Measurements from ENCODE around the gene UBE2L5. TPM values are rescaled to one million over a fixed set of nuclear protein-coding genes. Genes with fewer than 3 reads are reported as not detected.
"Not testable (repeated sequence)": the region's sequence is repeated elsewhere in the genome, so short reads cannot be mapped to it uniquely, and the experiment has no call there.

UBE2L5 gene
- total RNA-seq, 2 donors from 2014 or later, result not detected

DNA sequence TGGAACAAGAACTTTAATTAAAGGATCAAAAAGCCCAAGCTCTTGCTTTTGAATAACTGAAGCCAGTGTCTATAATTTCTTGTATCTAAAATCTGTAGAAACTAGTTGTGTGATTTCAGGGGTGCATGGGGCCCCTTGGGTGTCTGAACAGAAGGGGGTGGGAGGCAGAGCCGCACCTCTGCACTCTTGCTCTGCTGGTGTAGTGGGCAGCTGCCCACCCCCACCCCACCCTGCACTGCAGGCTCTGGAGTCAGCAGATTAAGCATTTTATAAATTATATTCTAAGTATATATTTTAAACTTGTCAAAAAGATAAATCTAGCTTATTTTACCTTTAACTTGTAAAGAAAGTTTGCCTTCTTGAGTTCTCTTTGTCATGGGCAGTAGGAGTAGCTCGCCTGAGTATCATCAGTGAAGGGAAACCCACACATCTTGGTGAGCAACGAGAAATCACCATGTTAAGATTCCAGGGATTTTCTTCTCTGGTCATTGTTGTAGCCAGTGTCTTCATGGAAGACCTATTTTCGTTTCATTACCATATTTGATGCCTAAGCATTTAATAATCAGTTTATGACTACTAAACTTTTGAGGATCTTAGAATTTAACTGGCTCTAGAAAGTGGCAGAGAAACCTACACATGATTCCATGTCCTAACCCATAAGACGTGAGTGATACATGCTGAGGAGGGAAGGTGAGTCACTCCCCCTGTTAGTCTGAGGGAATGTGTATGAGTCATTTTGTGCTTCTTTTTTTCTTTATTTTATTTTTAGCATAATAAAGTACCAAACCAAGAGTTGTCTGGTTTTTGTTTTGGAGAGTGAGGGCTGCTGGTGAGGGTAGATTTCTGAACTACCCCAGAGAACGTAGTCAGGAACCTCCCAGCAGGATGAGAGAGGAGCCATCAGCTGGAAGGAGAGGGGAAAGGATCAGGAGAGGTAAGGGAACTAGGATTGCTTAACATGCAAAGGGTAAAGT, 7.7 kb downstream of the UBE2L5 start:
- peak; percentile 44 to 96 for ATAC-seq
- DNase-seq, result no peak
- intact Hi-C loops (cut with DNase I), result no loop called here

DNA sequence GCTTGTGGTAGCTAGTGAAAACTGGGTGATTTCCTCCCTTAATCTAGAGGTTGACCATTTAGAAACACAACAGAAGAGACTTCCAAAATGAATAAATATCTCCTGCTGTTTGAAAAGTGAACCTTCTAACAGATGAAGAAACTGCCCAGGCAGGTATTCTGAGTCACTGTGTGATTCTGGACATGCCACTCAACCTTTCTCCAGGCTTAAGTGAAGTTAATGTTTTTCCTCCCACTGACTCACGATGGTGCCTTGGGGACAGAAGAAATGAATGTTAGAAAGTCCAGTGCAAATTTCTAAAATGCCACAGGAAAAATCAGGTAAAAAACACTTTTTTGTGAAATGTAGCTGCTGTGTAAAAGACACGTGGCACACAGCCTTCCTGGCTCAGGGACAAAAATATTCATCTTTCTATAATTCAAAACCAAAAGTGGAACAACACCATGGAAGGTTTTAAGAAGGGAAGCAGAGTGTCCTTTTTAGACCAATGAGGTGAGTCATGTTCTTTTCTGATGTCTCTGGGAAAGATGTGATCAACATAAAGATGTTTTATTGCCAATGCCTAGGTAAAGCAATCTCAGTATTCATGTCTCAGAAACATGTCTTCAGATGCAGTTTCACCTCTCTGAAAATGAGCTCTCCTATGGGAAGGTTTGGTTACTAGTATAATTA, 9.1 kb downstream of the UBE2L5 start:
- no peak for DNase-seq
- intact Hi-C loops (cut with DNase I), result no loop called here
- peak in 1 of 2 donors; percentile 31 for ATAC-seq

DNA sequence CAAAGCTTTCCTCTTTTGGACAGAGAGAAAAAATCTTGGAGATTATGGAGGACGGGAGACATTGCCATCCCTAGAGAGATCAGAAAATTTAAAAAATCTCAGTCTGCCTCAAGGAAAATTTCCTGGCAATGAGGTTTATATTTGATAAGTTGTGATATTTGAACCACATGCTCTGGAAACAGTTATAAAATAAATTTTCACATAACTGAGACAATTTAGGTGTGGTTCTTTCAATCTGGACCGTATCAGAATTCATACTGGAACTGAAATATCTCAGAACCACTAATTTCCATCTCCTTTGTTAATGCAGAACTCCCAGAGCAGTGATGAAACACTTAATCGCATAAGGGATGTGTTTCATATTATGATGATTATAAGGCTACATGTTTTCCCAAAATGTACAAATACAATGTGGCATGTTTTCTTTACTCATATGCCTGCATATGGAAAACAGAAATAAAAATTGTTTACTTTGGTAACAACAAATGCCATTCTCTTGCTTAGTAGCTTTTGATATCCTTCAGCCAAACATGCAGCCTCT, 13.7 kb downstream of the UBE2L5 start:
- intact Hi-C loops (cut with DNase I), result no loop called here
- ATAC-seq (no peak), DNase-seq (no peak)

DNA sequence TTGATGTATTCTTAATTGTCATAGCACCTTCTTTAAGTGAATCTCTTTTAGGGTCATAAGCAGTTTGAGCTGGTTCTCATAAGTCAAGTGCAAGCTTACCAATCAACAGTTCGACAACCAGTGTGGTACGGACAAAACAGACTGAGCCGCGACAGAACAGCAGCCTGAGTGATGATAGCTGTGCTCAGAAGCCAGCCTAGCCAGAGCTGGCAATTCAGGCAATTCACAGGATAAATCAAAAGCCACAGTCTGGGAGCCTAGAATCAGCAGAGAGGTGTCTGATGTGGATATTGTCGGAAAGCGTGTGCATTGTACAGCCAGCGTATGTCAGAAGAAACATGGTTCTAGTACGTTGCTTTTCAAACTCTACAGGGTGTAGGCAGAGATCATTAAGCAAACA, 14.9 kb downstream of the UBE2L5 start:
- ATAC-seq, result no peak
- DNase-seq, result no peak
- intact Hi-C loops (cut with DNase I), result no loop called here

DNA sequence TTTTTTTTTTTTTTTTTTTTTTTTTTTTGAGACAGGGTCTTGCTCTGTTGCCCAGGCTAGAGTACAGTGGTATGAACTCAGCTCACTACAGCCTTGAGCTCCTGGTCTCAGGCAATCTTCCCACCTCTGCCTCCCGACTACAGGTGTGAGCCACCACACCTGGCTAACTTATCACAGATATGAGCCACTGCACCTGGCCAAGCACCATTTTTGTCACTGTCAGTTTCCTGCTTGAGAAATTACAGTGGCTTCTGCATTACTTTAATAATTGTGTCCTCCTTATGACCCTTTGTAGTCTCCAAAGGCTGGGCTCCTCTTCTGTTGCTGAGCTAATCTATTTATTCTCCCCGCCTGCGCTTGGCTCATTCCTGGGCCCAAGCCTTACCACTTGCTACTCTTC, 16.0 kb downstream of the UBE2L5 start:
- intact Hi-C loops (cut with DNase I), result no loop called here
- no peak for DNase-seq
- ATAC-seq, result no peak

DNA sequence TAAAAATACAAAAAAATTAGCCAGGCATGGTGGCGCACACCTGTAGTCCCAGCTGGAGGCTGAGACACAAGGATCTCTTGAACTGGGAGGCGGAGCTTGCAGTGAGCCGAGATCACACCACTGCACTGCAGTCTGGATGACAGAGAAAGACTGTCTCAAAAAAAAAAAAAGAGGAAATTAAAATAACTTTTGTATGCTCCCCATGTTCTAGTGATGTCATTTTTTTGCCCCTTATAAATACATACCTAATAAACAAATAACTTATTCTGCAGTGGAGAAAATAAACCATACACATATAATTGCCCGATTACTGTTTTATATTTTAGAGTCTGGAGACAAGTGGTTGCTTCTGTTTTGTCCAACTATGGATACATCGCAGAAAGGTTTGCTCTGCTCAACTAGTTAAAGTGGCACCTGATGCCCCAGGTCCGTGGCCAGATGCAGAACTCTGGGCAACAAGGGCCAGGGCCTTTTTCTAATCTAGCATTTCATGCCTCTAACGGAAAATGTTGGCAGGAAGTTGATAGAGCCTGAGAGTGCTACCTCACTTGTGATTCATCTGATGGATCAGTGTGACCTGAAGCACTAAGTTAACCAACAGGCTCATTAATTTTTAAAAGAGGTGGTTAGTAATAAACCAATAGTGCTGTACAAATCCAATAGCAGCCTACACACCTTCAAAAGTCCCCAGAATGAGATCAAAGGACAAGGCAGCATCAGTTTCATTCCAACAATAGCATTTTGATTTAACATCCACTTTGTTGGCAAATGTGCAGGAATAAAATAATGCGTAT, 18.8 kb downstream of the UBE2L5 start:
- intact Hi-C loops (cut with DNase I), result no loop called here
- ATAC-seq (no peak), DNase-seq (no peak)

DNA sequence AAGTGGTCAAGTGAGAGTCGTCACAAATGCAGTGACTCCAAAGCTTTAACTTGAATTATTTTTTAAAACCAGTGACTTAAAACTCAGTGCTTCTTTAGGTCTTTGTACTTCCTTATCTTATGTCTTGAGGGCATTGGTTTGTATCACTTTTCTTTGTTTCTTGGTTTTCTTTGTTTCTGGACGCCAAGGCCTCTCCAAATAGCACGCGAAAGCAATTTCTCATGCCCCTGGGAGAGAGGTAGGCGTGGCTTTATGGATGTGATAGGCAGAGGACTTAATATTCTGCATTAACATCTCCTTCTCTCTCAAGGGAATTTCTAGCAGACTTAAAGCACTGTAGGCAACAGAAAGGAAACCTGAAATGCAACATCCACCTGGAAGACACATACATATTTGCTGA, 20.6 kb downstream of the UBE2L5 start:
- intact Hi-C loops (cut with DNase I), result no loop called here
- DNase-seq, result no peak
- no peak for ATAC-seq

DNA sequence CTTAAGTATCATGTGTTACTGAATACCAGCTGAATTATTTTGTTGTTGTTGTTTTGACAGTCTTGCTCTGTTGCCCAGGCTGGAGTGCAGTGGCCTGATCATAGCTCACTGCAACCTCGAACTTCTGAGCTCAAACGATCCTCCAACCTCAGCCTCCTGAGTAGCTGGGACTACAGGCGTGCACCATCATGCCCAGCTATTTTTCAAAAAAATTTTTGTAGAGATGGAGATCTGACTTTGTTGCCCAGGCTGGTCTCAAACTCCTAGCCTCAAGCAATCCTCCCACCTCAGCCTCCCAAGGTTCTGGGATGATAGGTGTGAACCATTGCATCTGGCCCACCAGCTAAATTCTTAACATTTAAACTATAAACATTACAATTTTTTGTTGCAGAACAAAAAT, 21.2 kb downstream of the UBE2L5 start:
- intact Hi-C loops (cut with DNase I); ATAC-seq; DNase-seq: not testable (repeated sequence)

DNA sequence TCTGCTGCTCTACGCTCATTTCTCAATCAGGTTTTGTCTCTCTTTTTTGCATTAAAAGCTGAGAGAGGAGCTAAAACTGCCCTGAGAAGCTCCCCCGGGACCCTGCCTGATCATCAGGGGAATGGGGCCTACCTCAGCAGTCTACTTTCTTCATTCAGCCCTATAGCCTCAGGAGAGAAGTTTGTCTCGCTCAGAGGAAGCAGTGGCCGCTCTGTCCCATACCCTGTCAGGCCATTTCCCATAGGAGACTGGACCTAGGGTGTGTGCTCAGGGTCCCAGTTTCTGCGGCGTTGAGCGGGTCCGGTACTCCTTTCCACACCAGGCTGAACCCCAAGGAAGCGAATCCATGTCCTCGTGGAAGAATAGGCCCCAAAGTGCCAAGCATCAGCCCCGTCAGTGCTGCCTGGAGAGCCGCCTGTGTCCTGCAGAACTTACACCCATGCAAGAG, 21.7 kb downstream of the UBE2L5 start:
- intact Hi-C loops (cut with DNase I), result no loop called here
- no peak for DNase-seq
- no peak for ATAC-seq

DNA sequence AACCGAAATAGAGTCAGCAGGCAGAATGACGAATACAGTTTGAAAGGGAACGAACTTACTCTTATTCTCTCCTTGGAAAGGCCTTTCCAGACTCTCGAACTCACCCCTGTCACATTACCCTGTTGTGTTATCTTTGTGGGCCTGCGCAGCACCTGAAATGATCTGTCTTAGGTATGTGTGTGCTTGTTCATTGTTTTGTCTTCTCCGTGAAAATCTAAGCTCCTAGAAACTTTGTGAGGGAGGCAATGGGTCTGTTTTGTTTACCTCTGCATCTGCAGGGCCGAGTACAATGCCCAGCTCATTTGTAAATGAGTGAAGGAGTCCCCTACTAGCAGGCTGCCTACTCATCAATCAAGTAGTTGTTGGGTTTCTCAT, 23.8 kb downstream of the UBE2L5 start:
- intact Hi-C loops (cut with DNase I), result no loop called here
- ATAC-seq (no peak), DNase-seq (no peak)

DNA sequence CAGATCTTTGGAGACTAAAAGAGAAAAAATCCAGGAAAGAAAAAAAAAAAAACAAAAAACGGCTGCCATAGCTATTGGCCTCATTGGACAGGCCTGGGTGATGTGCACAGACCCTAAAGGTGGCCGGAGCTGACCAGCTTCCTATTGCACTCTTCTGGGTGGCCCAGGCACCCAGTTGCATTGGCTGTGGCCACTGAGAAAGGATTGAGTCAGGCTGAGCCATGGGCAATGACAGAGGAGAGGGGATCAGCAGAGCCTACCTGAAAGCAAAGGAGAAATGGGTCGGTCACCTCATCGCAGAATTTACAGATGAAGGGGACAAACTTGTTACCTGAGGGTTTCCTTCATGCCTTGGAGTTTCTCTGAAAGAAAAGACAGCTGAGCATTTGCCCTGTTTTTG, 26.1 kb downstream of the UBE2L5 start:
- DNase-seq, result no peak
- no peak for ATAC-seq
- intact Hi-C loops (cut with DNase I), result no loop called here

DNA sequence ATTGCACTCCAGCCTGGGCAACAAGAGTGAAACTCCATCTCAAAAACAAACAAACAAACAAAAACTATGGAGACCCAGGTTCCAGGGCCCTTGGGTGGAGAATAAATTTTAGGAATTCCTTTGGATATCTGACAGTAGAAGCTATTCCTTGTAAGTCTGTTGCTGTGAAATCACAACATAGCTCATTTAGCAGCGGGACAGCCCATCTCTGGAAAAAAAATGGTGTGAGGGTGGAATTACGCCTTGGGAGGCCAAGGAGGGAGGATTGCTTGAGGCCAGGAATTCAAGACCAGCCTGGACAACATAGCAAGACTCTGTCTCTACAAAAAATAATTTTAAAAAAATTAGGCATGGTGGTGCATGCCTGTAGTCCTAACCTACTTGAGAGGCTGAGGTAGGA, 27.8 kb downstream of the UBE2L5 start:
- no peak for DNase-seq
- intact Hi-C loops (cut with DNase I), result no loop called here
- ATAC-seq, result no peak

DNA sequence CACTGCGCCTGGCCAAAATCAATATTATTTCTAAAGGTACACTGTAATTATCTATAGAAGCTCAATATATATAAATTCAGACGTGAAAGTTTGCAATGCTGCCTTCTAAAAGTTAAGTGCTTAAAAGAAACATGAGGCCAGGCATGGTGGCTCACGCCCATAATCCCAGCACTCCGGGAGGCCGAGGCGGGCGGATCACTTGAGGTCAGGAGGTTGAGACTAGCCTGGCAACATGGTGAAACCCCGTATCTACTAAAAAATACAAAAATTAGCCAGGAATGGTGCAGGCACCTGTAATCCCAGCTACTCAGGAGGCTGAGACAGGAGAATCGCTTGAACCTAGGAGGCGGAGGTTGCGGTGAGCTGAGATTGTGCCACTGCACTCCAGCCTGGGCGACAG, 29.2 kb downstream of the UBE2L5 start:
- DNase-seq; ATAC-seq; intact Hi-C loops (cut with DNase I): not testable (repeated sequence)

DNA sequence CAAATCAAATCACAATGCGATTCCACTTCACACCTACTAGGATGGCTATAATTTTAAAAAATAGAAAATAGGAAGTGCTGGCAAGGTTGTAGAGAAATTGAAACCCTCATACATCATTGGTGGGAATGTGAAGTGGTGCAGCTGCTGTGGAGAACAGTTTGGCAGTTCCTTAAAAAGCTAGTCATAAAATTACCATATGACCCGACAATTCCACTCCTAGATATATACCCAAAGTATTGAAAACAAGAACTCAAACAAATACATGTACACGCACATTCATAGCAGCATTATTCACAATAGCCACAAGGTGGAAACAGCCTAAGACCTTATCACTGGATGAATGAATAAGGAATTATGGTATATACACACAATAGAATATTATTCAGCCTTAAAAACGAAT, 31.4 kb downstream of the UBE2L5 start:
- DNase-seq (no peak), ATAC-seq (no peak)
- intact Hi-C loops (cut with DNase I), result no loop called here

DNA sequence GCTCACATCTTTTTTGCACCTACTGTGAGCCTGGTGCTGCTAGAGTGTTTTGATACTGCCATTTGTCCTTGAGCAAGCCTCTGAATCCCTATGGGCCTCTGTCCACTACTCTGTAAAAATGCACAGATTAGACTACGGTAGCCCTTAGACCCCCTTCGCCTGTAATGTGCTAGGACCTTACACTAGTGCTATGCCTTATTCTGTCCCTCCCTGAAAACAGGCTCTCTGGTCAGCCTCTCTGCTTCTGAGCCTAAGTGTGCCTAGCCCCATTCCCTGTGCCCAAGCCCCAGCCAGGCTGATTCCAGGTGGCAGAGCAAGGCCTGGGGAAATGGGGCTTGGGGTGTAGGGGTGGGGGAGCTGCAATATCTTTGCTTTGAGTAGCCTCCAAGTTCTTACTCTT, 32.7 kb downstream of the UBE2L5 start:
- DNase-seq, result no peak
- no peak for ATAC-seq
- intact Hi-C loops (cut with DNase I), result loop anchor here in 1 of 2 donors (5.0 kb wide), 1 partner anchor 323 kb away; no protein-coding TSS in a partner anchor

DNA sequence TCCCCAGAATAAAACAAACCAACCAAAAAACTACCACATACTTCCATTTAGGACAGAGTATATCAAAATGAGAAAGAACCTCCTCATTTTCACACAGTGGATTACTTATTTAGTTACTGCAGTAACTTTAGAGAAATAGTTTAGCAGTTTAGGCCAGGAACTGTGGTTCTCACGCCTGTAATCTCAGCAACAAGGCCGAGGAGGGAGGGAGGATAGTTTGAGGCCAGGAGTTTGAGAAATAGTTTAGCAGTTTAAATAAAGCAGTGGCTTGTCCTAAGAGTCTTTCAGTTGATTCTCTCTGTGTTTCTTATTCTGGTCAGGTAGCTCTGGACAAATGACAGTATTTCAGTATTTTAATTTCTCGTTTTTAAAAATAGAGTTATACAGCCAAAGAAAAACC, 34.0 kb downstream of the UBE2L5 start:
- peak in 1 of 2 donors; percentile 55 for ATAC-seq
- no peak for DNase-seq
- intact Hi-C loops (cut with DNase I), result loop anchor here in 1 of 2 donors (5.0 kb wide), 1 partner anchor 324 kb away; no protein-coding TSS in a partner anchor

DNA sequence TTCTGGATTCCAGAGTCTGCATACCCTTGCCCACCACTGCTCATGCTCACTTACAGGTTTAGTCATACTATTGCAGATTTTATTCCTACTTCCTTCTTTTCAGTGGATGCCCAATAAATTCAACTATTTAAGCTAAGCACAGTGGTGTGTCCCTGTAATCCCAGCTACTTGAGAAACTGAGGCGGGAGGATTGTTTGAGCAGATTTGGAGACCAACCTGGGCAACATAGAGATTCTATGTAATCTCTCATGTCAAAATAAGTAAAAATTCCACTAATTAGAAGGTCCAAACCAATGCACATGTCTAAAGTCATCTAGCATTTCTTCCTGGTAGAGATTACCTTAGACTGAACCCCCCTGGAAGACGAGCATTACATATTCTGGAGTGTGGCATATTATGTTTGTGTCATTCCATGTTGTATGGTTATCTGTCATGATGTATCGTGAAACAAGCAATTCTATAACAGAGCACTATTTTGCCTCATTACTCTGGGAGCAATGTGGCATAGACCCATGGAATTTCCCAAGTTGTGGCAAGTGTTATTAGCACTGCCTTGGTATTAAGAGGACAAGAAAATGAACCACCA, 35.1 kb downstream of the UBE2L5 start:
- DNase-seq (no peak), ATAC-seq (no peak)
- intact Hi-C loops (cut with DNase I), result loop anchor here in 1 of 2 donors (5.0 kb wide), 1 partner anchor 325 kb away; no protein-coding TSS in a partner anchor

DNA sequence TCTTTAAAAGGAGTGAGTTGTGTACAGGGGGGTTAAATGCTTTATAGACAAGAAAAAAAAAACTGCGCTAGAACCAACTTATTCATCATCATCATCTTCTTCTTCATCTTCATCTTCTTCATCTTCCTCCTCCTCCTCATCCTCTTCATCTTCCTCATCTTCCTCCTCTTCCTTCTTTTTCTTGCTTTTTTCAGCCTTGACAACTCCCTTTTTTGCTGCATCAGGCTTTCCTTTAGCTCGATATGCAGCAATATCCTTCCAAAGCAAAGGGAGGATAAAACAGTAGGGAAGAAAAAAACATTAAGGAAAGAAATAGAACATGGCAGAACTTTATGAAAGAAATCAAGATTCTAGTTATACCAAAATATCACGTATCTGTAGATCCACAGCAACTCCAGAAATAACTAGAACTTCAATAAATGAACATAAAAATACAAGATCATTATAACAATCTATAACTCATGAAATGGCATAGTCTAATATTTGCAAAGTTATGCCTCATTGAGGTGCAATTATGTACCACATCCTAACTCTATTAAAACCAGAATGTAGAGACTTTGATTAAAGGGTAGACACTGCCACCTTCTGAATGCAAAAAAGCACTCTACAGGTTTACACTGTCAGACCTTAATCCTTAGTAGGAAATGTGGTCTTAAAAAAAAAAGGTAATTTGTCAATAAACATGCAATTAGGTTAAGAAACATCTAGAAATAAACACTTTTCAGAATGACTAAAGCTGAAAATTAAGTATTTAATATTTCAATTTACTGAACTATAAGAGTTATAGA, 39.2 kb downstream of the UBE2L5 start:
- not testable (repeated sequence) for DNase-seq, ATAC-seq
- intact Hi-C loops (cut with DNase I), result loop anchor here in 1 of 2 donors (5.0 to 10.0 kb wide), 3 partner anchors 54 to 204 kb away; no protein-coding TSS in a partner anchor

All from left cardiac atrium (tissue), 4 donors.